HEK293 (cell line): ENCODE results near the gene TMEM183A.

Experiments
- MZF1 ChIP-seq: fragments of 450-650 bp; formaldehyde crosslinking; IDR thresholded peaks from 2 replicates; pipeline ENCODE4 v1.5.1; 2017; ENCODE audit warnings: missing biosample characterization, missing genetic modification characterization, borderline replicate concordance
- PRDM1 ChIP-seq: fragments of 450-650 bp; formaldehyde crosslinking; IDR thresholded peaks from 2 replicates; pipeline ENCODE4; 2016; ENCODE audit warnings: missing biosample characterization, missing genetic modification characterization
- YY1 ChIP-seq: fragments of 450-650 bp; formaldehyde crosslinking; IDR thresholded peaks from 2 replicates; pipeline ENCODE4 v1.5.1; 2018; ENCODE audit warnings: missing biosample characterization, missing genetic modification characterization
- ZBTB49 ChIP-seq: fragments of 450-650 bp; formaldehyde crosslinking; IDR thresholded peaks from 2 replicates; pipeline ENCODE4 v1.5.1; 2016; ENCODE audit warnings: missing biosample characterization, missing genetic modification characterization, low read depth
- ZFP3 ChIP-seq: fragments of 450-650 bp; formaldehyde crosslinking; IDR thresholded peaks from 2 replicates; pipeline ENCODE4 v1.5.1; 2016; ENCODE audit warnings: low read depth, missing biosample characterization, missing genetic modification characterization
- ZNF354C ChIP-seq: fragments of 450-650 bp; formaldehyde crosslinking; IDR thresholded peaks from 2 replicates; pipeline ENCODE4 v1.5.1; 2016; ENCODE audit warnings: missing biosample characterization, missing genetic modification characterization, low read depth, borderline replicate concordance
- ZNF391 ChIP-seq: fragments of 450-650 bp; formaldehyde crosslinking; IDR thresholded peaks from 2 replicates; pipeline ENCODE4 v1.5.1; 2016; ENCODE audit warnings: low read depth, missing biosample characterization, missing genetic modification characterization, borderline replicate concordance
- ZNF513 ChIP-seq: fragments of 450-650 bp; IDR thresholded peaks from 2 replicates; pipeline ENCODE4 v1.5.1; 2018; ENCODE audit warnings: missing biosample characterization, missing genetic modification characterization
- ZNF624 ChIP-seq: fragments of 450-650 bp; formaldehyde crosslinking; IDR thresholded peaks from 2 replicates; pipeline ENCODE4 v1.5.1; 2017; ENCODE audit warnings: missing biosample characterization, missing genetic modification characterization
- ZNF701 ChIP-seq: fragments of 450-650 bp; formaldehyde crosslinking; IDR thresholded peaks from 2 replicates; pipeline ENCODE4 v1.5.1; 2016; ENCODE audit warnings: missing biosample characterization, missing genetic modification characterization
- TF ChIP-seq, protein P1 (sequence below): fragments of 450-650 bp; formaldehyde crosslinking; IDR thresholded peaks from 2 replicates; pipeline ENCODE4 v1.5.1; 2016; ENCODE audit warnings: missing biosample characterization, missing genetic modification characterization
- TF ChIP-seq, protein P2 (sequence below): fragments of 450-650 bp; IDR thresholded peaks from 2 replicates; pipeline ENCODE4 v1.5.1; 2018; ENCODE audit warnings: missing biosample characterization, mild to moderate bottlenecking, missing genetic modification characterization

- TF ChIP-seq ZFP3 (no peak), ZBTB49 (tag by site-specific recombination) (no peak), ZNF624 (no peak), ZNF354C (no peak), YY1 (tag by site-specific recombination) (no peak), PRDM1 (no peak), ZNF701 (tag by site-specific recombination) (no peak), ZNF513 (tag by site-specific recombination) (no peak), MZF1 (no peak), ZNF391 (tag by site-specific recombination) (no peak)
- TF ChIP-seq, protein P1, sequence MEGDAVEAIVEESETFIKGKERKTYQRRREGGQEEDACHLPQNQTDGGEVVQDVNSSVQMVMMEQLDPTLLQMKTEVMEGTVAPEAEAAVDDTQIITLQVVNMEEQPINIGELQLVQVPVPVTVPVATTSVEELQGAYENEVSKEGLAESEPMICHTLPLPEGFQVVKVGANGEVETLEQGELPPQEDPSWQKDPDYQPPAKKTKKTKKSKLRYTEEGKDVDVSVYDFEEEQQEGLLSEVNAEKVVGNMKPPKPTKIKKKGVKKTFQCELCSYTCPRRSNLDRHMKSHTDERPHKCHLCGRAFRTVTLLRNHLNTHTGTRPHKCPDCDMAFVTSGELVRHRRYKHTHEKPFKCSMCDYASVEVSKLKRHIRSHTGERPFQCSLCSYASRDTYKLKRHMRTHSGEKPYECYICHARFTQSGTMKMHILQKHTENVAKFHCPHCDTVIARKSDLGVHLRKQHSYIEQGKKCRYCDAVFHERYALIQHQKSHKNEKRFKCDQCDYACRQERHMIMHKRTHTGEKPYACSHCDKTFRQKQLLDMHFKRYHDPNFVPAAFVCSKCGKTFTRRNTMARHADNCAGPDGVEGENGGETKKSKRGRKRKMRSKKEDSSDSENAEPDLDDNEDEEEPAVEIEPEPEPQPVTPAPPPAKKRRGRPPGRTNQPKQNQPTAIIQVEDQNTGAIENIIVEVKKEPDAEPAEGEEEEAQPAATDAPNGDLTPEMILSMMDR (tag by site-specific recombination): no peak
- TF ChIP-seq, protein P2, sequence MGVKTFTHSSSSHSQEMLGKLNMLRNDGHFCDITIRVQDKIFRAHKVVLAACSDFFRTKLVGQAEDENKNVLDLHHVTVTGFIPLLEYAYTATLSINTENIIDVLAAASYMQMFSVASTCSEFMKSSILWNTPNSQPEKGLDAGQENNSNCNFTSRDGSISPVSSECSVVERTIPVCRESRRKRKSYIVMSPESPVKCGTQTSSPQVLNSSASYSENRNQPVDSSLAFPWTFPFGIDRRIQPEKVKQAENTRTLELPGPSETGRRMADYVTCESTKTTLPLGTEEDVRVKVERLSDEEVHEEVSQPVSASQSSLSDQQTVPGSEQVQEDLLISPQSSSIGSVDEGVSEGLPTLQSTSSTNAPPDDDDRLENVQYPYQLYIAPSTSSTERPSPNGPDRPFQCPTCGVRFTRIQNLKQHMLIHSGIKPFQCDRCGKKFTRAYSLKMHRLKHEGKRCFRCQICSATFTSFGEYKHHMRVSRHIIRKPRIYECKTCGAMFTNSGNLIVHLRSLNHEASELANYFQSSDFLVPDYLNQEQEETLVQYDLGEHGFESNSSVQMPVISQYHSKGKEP (tag by site-specific recombination): no peak
Measured at GRCh38 chr1:202972046-202972445, 35.1 kb upstream of the TMEM183A start.
